GDM1 (cell line): Measurements from ENCODE around the gene PRDM7.

Source experiments
- DNase-seq: peaks from one replicate; lab custom pipeline; 2025; lab: John Stamatoyannopoulos, UW

The PRDM7 gene

GRCh38 chr16:90035902-90036301 is 41.2 kb downstream of the PRDM7 start:
- no peak for DNase-seq

- DNase-seq, result no peak
These were observed 42.6 kb downstream of the PRDM7 start for GRCh38 chr16:90034504-90034903.

- DNase-seq, result no peak
These were observed 43.7 kb downstream of the PRDM7 start for GRCh38 chr16:90033387-90033786.

- DNase-seq, result no peak
These were observed 44.3 kb downstream of the PRDM7 start for GRCh38 chr16:90032674-90033331.

GRCh38 chr16:90031931-90032673 is 45.0 kb downstream of the PRDM7 start:
- DNase-seq, result no peak

GRCh38 chr16:90031186-90031930 is 45.8 kb downstream of the PRDM7 start:
- no peak for DNase-seq

- DNase-seq, result no peak
These were observed 48.1 kb downstream of the PRDM7 start for GRCh38 chr16:90028985-90029384.

- no peak for DNase-seq
These were observed 49.5 kb downstream of the PRDM7 start for GRCh38 chr16:90027611-90028010.

GRCh38 chr16:90026135-90026534 is 51.0 kb downstream of the PRDM7 start:
- peak; percentile 69 for DNase-seq

GRCh38 chr16:90023078-90023447 is 54.1 kb downstream of the PRDM7 start:
- no peak for DNase-seq

- DNase-seq, result peak; percentile 74
These were observed 54.7 kb downstream of the PRDM7 start for GRCh38 chr16:90022209-90023077.

- DNase-seq, result no peak
These were observed 56.2 kb downstream of the PRDM7 start for GRCh38 chr16:90020838-90021382.

GRCh38 chr16:90020260-90020837 is 56.8 kb downstream of the PRDM7 start:
- no peak for DNase-seq

- DNase-seq, result no peak
These were observed 57.4 kb downstream of the PRDM7 start for GRCh38 chr16:90019543-90020259.

GRCh38 chr16:90018652-90019542 is 58.2 kb downstream of the PRDM7 start, which contains the start of gene DBNDD1:
TSS of gene DBNDD1 (minus strand) at chr16:90019456. CDS start at chr16:90019341, 115 bp downstream.
- DNase-seq, result no peak

- DNase-seq, result no peak
These were observed 58.9 kb downstream of the PRDM7 start for GRCh38 chr16:90018297-90018651.

- no peak for DNase-seq
These were observed 60.7 kb downstream of the PRDM7 start for GRCh38 chr16:90016339-90016950.

- no peak for DNase-seq
These were observed 61.4 kb downstream of the PRDM7 start for GRCh38 chr16:90015586-90016338.
